Chondrocyte (in vitro differentiated cells): ENCODE data around the gene CCDC61. TPM values are rescaled to one million over a fixed set of nuclear protein-coding genes. Genes with fewer than 3 reads are reported as not detected.
A peak's percentile ranks its signal among the peaks of the same experiment; 100 is the strongest.

Experiments
- DNase-seq: peaks from one replicate; pipeline ENCODE4 v3.0.0; 2021; ENCODE audit warnings: mixed read lengths, low spot score
- H3K27ac Mint-ChIP-seq: one replicate; pipeline ENCODE4 v1.8.0; 2021; ENCODE audit warnings: mild to moderate bottlenecking, moderate library complexity, mixed read lengths; ENCODE audit not compliant: unreplicated experiment
- H3K27me3 Mint-ChIP-seq: 2 replicates; pipeline ENCODE4 v1.8.0; 2021; ENCODE audit warnings: low read depth, mixed read lengths
- H3K36me3 Mint-ChIP-seq: 2 replicates; pipeline ENCODE4 v1.8.0; 2021; ENCODE audit warnings: low read depth, mixed read lengths
- H3K4me1 Mint-ChIP-seq: 2 replicates; pipeline ENCODE4 v1.8.0; 2021; ENCODE audit warnings: low read depth, mild to moderate bottlenecking, mixed read lengths
- H3K4me3 Mint-ChIP-seq: one replicate; pipeline ENCODE4 v1.8.0; 2021; ENCODE audit warnings: mild to moderate bottlenecking, moderate library complexity, mixed read lengths; ENCODE audit not compliant: unreplicated experiment
- H3K9me3 Mint-ChIP-seq: 2 replicates; pipeline ENCODE4 v1.8.0; 2021; ENCODE audit warnings: low read depth, mixed read lengths
- CTCF ChIP-seq: fragments of 200-600 bp; sonication (generic); IDR thresholded peaks from 2 replicates; pipeline ENCODE4 v1.5.0; 2021; ENCODE audit warnings: antibody characterized with exemption, mild to moderate bottlenecking, moderate library complexity
- microRNA-seq: library from miRNA; unstranded; fragments of <30 nt; microRNA quantifications from one replicate; pipeline ENCODE4 v1.2.0, GENCODE V29; 2020; ENCODE audit warnings: borderline number of aligned reads
- total RNA-seq: library from RNA; stranded (reverse); gene quantifications from 3 replicates; pipeline ENCODE4 v1.2.1, GENCODE V29; 2021

The CCDC61 gene
- total RNA-seq, 1 donor from 2014 or later: 8.4 TPM

GRCh38 chr19:46063201-46063600, 67.9 kb downstream of the CCDC61 start:
- Mint-ChIP-seq H3K9me3 (peaks cover 11% of the 10 kb centered on the region), H3K27ac (no peak overlapping the region), H3K27me3 (peaks cover 67% of the 10 kb centered on the region), H3K4me3 (no peak overlapping the region), H3K36me3 (peaks cover 6% of the 10 kb centered on the region), H3K4me1 (peaks cover 7% of the 10 kb centered on the region)
- TF ChIP-seq CTCF: no peak
- no peak for DNase-seq

GRCh38 chr19:46065486-46066071, 70.3 kb downstream of the CCDC61 start:
- peaks cover 47% of the 10 kb centered on the region for H3K27me3 Mint-ChIP-seq
- DNase-seq: no peak

GRCh38 chr19:46066471-46066870, 71.2 kb downstream of the CCDC61 start:
- Mint-ChIP-seq H3K36me3 (peaks cover 4% of the 10 kb centered on the region), H3K4me3 (no peak overlapping the region), H3K27me3 (peaks cover 45% of the 10 kb centered on the region), H3K4me1 (peaks cover 39% of the 10 kb centered on the region), H3K27ac (no peak overlapping the region), H3K9me3 (no peaks in the 10 kb centered on the region)
- TF ChIP-seq CTCF: no peak
- no peak for DNase-seq

More at GRCh38 chr19:46065486-46066071, 70.3 kb downstream of the CCDC61 start:
- Mint-ChIP-seq H3K36me3 (peaks cover 6% of the 10 kb centered on the region), H3K9me3 (peaks cover 6% of the 10 kb centered on the region), H3K4me3 (no peak overlapping the region), H3K4me1 (peaks cover 31% of the 10 kb centered on the region), H3K27ac (no peak overlapping the region)
- TF ChIP-seq CTCF: peak; percentile 10

GRCh38 chr19:46067691-46068090, 72.4 kb downstream of the CCDC61 start:
- Mint-ChIP-seq H3K4me1 (peaks cover 40% of the 10 kb centered on the region), H3K27ac (no peak overlapping the region), H3K36me3 (peaks cover 3% of the 10 kb centered on the region), H3K9me3 (no peaks in the 10 kb centered on the region), H3K4me3 (no peak overlapping the region), H3K27me3 (peaks cover 37% of the 10 kb centered on the region)
- no peak for DNase-seq
- TF ChIP-seq CTCF: no peak

Small RNA genes within 50 kb of the gene (microRNA-seq; reads per million reads assigned to microRNA genes)
- gene MIR769: 228 reads per million, percentile 67 among the genes with 10 or more reads in this experiment

Other genes starting within 250 kb of the CCDC61 start
- gene SIX5, start 226.2 kb upstream of the CCDC61 start, total RNA-seq: 29.3 to 33.8 TPM (median 33.0 TPM) in 3 replicates
- gene DMPK, start 213.0 kb upstream of the CCDC61 start, total RNA-seq: 95.0 to 176 TPM (median 162 TPM) in 3 replicates
- gene DMWD, start 202.6 kb upstream of the CCDC61 start, total RNA-seq: 77.6 to 83.0 TPM (median 79.4 TPM) in 3 replicates
- gene RSPH6A, start 180.2 kb upstream of the CCDC61 start, total RNA-seq: 0.15 TPM in 1 of 3 replicates, not detected in the others
- gene SYMPK, start 132.3 kb upstream of the CCDC61 start, total RNA-seq: 56.5 to 63.3 TPM (median 58.0 TPM) in 3 replicates
- gene FOXA3, start 131.1 kb upstream of the CCDC61 start, total RNA-seq: not detected in 3 replicates
- 24.9 to 30.5 TPM (median 28.6 TPM) in 3 replicates for gene IRF2BP1, start 109.3 kb upstream of the CCDC61 start, total RNA-seq
- gene MYPOP, start 92.9 kb upstream of the CCDC61 start, total RNA-seq: 11.9 to 13.1 TPM (median 12.5 TPM) in 3 replicates
- gene NANOS2, start 80.7 kb upstream of the CCDC61 start, total RNA-seq: not detected in 3 replicates
- 0.10 to 0.22 TPM (median 0.18 TPM) in 3 replicates for gene NOVA2, start 21.6 kb upstream of the CCDC61 start, total RNA-seq
- not detected in 3 replicates for gene PGLYRP1, start 27.6 kb downstream of the CCDC61 start, total RNA-seq
- 0.15 TPM in 1 of 3 replicates, not detected in the others for gene IGFL4, start 45.5 kb downstream of the CCDC61 start, total RNA-seq
- 0.70 to 1.1 TPM in 2 of 3 replicates, not detected in the other for gene IGFL3, start 129.2 kb downstream of the CCDC61 start, total RNA-seq
- gene IGFL2, start 152.8 kb downstream of the CCDC61 start, total RNA-seq: 0.55 to 1.3 TPM (median 0.64 TPM) in 3 replicates
- gene IGFL1, start 234.3 kb downstream of the CCDC61 start, total RNA-seq: 1.3 to 2.9 TPM (median 2.1 TPM) in 3 replicates